ENCODE measurements around the gene COL9A3. TPM values are rescaled to one million over a fixed set of nuclear protein-coding genes. Genes with fewer than 3 reads are reported as not detected.

The COL9A3 gene
- total RNA-seq, 1 experiment from 2014 or later, result 150 TPM

GRCh38 chr20:62876902-62877816 lies 60.3 kb downstream of the COL9A3 start:
- H3K4me1 Mint-ChIP-seq, result peaks cover 24 to 34% of the 10 kb centered on the region in 2 experiments
- peaks cover 0 to 19% (median 10%) of the 10 kb centered on the region in 3 experiments; a peak in 5 of 7 replicates for H3K36me3 Mint-ChIP-seq (ENCODE audit: insufficient read depth in 1 of 3, low read depth in 3 of 3)
- H3K9me3 Mint-ChIP-seq, result peaks cover 2 to 8% of the 10 kb centered on the region in 2 experiments; a peak in 4 of 5 replicates
- DNase-seq, result peak; percentile 50
- Histone ChIP-seq H3K4me1 (ENCODE audit: insufficient read depth, low read length) (no peaks in the 10 kb centered on the region), H4K8ac (replicated peaks; ENCODE audit: insufficient read length, low read depth, low read length) (no peak overlapping the region), H3K79me2 (ENCODE audit: insufficient read depth, low read length) (no peaks in the 10 kb centered on the region), H3T11ph (ENCODE audit: low read length) (no peak overlapping the region), H3K14ac (ENCODE audit: insufficient read depth, low read length) (no peak overlapping the region; the same call in 1 of the 2 replicates), H3K27me3 (ENCODE audit: insufficient read depth, low read length) (no peaks in the 10 kb centered on the region), H2BK12ac (ENCODE audit: insufficient read length, low read depth, low read length) (no peak overlapping the region), H3K23ac (ENCODE audit: insufficient read length, low read depth, low read length) (no peak overlapping the region), H3K18ac (ENCODE audit: insufficient read length, low read depth, low read length) (no peak overlapping the region), H2BK20ac (ENCODE audit: low read depth, low read length, poor library complexity, severe bottlenecking) (no peak overlapping the region), H2BK120ac (ENCODE audit: low read depth, low read length, poor library complexity, severe bottlenecking) (no peak overlapping the region), H3K56ac (ENCODE audit: insufficient read length, low read depth, low read length) (no peak overlapping the region), H2AFZ (ENCODE audit: low read length) (no peak overlapping the region), H3K9me3 (ENCODE audit: control insufficient read depth, low read depth, low read length) (no peaks in the 10 kb centered on the region), H3K27ac (ENCODE audit: insufficient read length, low read depth, low read length) (no peak overlapping the region), H4K91ac (ENCODE audit: insufficient read length, low read depth, low read length) (no peak overlapping the region), H2BK5ac (ENCODE audit: insufficient read length, low read length) (no peak overlapping the region), H3K9ac (ENCODE audit: extremely low read depth, insufficient read length, low read length) (no peak overlapping the region), H4K5ac (ENCODE audit: insufficient read length, low read depth, low read length) (no peak overlapping the region), H2AK5ac (ENCODE audit: insufficient read length, low read length) (no peak overlapping the region), H2BK15ac (ENCODE audit: low read depth, low read length) (no peak overlapping the region), H3K23me2 (ENCODE audit: insufficient read length, low read depth, low read length, poor library complexity, severe bottlenecking) (no peaks in the 10 kb centered on the region), H3K4ac (ENCODE audit: low read depth, low read length) (no peak overlapping the region), H4K20me1 (ENCODE audit: control insufficient read depth, insufficient read depth, insufficient read length) (no peaks in the 10 kb centered on the region), H3K79me1 (ENCODE audit: insufficient read depth, low read depth, low read length, poor library complexity, severe bottlenecking) (no peaks in the 10 kb centered on the region), H3K4me2 (ENCODE audit: insufficient read depth, insufficient read length, low read length) (no peak overlapping the region)
- no CpG with 5 or more reads among the region's 48 CpGs for WGBS (ENCODE audit: extremely low coverage, insufficient read length, low lambda C conversion rate)
- no peak for TF ChIP-seq CTCF (conservative IDR thresholded peaks at IDR 0.05)
- peaks cover 7% of the 10 kb centered on the region for H3K27me3 Mint-ChIP-seq (ENCODE audit: low read depth)
- no peak overlapping the region for H3K4me3 Mint-ChIP-seq
- H3K27ac Mint-ChIP-seq, result no peak overlapping the region; a peak in 1 of 7 replicates

All from H9 (cell line).